GM12878 (cell line): ENCODE data around the gene TMPRSS4. TPM values are rescaled to one million over a fixed set of nuclear protein-coding genes. Genes with fewer than 3 reads are reported as not detected.

Experiments
- ATAC-seq: fragments of 200-7000 bp; cut with Tn5 transposase; 3 replicates; pipeline ENCODE4 v1.9.1; 2020; ENCODE audit warnings: mild to moderate bottlenecking, moderate library complexity
- BruUV-seq: library from RNA; stranded (reverse); fragments of 400-500 nt; replicated peaks from 2 replicates; lab custom pipeline; 2021; lab: Mats Ljungman, UMichigan
- CTCF ChIA-PET: fragments of 300-600 bp; sonication (Branson Sonifier 250); formaldehyde crosslinking; extraction: SDS; loops from one replicate; lab custom pipeline; 2021; ENCODE audit warnings: inconsistent platforms; lab: Yijun Ruan, JAX
- POLR2A ChIA-PET: fragments of 350-600 bp; formaldehyde crosslinking; extraction: SDS; loops from one replicate; lab custom pipeline; 2021; ENCODE audit warnings: inconsistent platforms; lab: Charles Lee
- RAD21 ChIA-PET: fragments of 300-600 bp; sonication (Branson Sonifier 250); formaldehyde crosslinking; loops from one replicate; lab custom pipeline; 2023; ENCODE audit warnings: antibody characterized with exemption; ENCODE audit not compliant: unreplicated experiment; lab: Charles Lee
- SMC1A ChIA-PET: fragments of 300-600 bp; sonication (Branson Sonifier 250); formaldehyde crosslinking; loops from one replicate; lab custom pipeline; 2023; ENCODE audit not compliant: unreplicated experiment, uncharacterized antibody; lab: Charles Lee
- DNase-seq: peaks from one replicate; pipeline ENCODE4 v3.0.0-alpha.2; 2011; ENCODE audit warnings: low read depth, low spot score
- FAIRE-seq: peaks from 3 replicates; lab custom pipeline; 2011; peaks lifted over from hg19 to GRCh38; lab: Jason Lieb, UNC
- H2AFZ ChIP-seq: 2 replicates; pipeline ENCODE4 v1.6.0; 2011; ENCODE audit warnings: low read depth, low read length, control low read depth; ENCODE audit not compliant: control insufficient read depth
- H3K27ac ChIP-seq: 2 replicates; pipeline ENCODE4 v1.5.1; 2011; ENCODE audit warnings: control low read depth; ENCODE audit not compliant: control insufficient read depth, insufficient read depth
- H3K27me3 ChIP-seq, 2 experiments: replicated peaks in 1 of 2; 2 replicates each; pipeline versions ENCODE4 v1.6.0 to v1.6.1; 2011; ENCODE audit warnings: low read length in 1 of 2; ENCODE audit not compliant: control insufficient read depth in 2 of 2, insufficient read depth in 2 of 2
- H3K36me3 ChIP-seq, 2 experiments: 2 replicates each; pipeline ENCODE4 v1.5.1; 2011; ENCODE audit warnings: low read length in 1 of 2; ENCODE audit not compliant: control insufficient read depth in 2 of 2, insufficient read depth in 2 of 2
- H3K4me1 ChIP-seq: 2 replicates; pipeline ENCODE4 v1.6.1; 2011; ENCODE audit warnings: mild to moderate bottlenecking, low read length, moderate library complexity, mixed read lengths; ENCODE audit not compliant: control insufficient read depth, insufficient read depth
- H3K4me2 ChIP-seq: 2 replicates; pipeline ENCODE4 v1.6.0; 2011; ENCODE audit warnings: control low read depth; ENCODE audit not compliant: control insufficient read depth, insufficient read depth
- H3K4me3 ChIP-seq: fragments of 200-600 bp; sonication (generic); 2 replicates; pipeline ENCODE4 v1.5.1; 2016
- H3K79me2 ChIP-seq: 2 replicates; pipeline ENCODE4 v1.6.0; 2011; ENCODE audit warnings: low read length; ENCODE audit not compliant: control insufficient read depth, insufficient read depth
- H3K9ac ChIP-seq: 2 replicates; pipeline ENCODE4 v1.8.0; 2011; ENCODE audit warnings: low read length, control low read depth, mixed read lengths; ENCODE audit not compliant: control insufficient read depth, insufficient read depth
- H3K9me3 ChIP-seq: replicated peaks from 3 replicates; pipeline ENCODE4 v1.5.1; 2011; ENCODE audit warnings: mild to moderate bottlenecking, low read length; ENCODE audit not compliant: control insufficient read depth, insufficient read depth
- H4K20me1 ChIP-seq: 2 replicates; pipeline ENCODE4 v1.6.0; 2011; ENCODE audit not compliant: control insufficient read depth, insufficient read depth
- ATF2 ChIP-seq: IDR thresholded peaks from 2 replicates; pipeline ENCODE4 v1.6.1; 2012; ENCODE audit warnings: low read length, inconsistent platforms
- BMI1 ChIP-seq: fragments of 450-650 bp; IDR thresholded peaks from 2 replicates; pipeline ENCODE4 v1.6.1; 2016; ENCODE audit warnings: mild to moderate bottlenecking, moderate library complexity, borderline replicate concordance
- CBFB ChIP-seq: IDR thresholded peaks from 2 replicates; pipeline ENCODE4 v1.6.1; 2016; ENCODE audit warnings: antibody characterized with exemption, low read depth
- DPF2 ChIP-seq: fragments of 450-650 bp; IDR thresholded peaks from 2 replicates; pipeline ENCODE4 v1.6.1; 2017; ENCODE audit warnings: mild to moderate bottlenecking
- EP300 ChIP-seq, 2 experiments: fragments of 150-350 bp in 1 of 2; IDR thresholded peaks; 2 replicates each; pipeline ENCODE4 v1.6.1; 2011 to 2012; ENCODE audit warnings: low read depth in 2 of 2, low read length in 2 of 2, borderline replicate concordance in 1 of 2, improper control_type of control experiment in 1 of 2, inconsistent platforms in 1 of 2; ENCODE audit not compliant: control insufficient read depth in 1 of 2
- GATAD2B ChIP-seq: fragments of 450-650 bp; conservative IDR thresholded peaks from 2 replicates; pipeline ENCODE4 v1.6.1; 2017; ENCODE audit warnings: low read depth, mild to moderate bottlenecking, moderate library complexity
- MEF2B ChIP-seq: fragments of 450-650 bp; IDR thresholded peaks from 2 replicates; pipeline ENCODE4 v1.6.1; 2018; ENCODE audit warnings: mild to moderate bottlenecking, moderate library complexity; ENCODE audit not compliant: partially characterized antibody, poor library complexity, severe bottlenecking
- PAX8 ChIP-seq: fragments of 450-650 bp; IDR thresholded peaks from 2 replicates; pipeline ENCODE4 v1.6.1; 2017; ENCODE audit warnings: mild to moderate bottlenecking, moderate library complexity
- ZNF217 ChIP-seq: fragments of 450-650 bp; IDR thresholded peaks from 2 replicates; pipeline ENCODE4 v1.6.1; 2017; ENCODE audit warnings: antibody characterized with exemption, mild to moderate bottlenecking
- WGBS: methylation state at CpG from one replicate; pipeline ENCODE4 v1.1.6; 2016; ENCODE audit warnings: low lambda C conversion rate; ENCODE audit not compliant: insufficient replicate concordance, insufficient coverage; ENCODE audit errors: missing lambda C conversion rate; 5-methylcytosine and 5-hydroxymethylcytosine counted together
- in situ Hi-C: fragments of 300-500 bp; cut with MboI; formaldehyde crosslinking; loops from 9 replicates; pipeline ENCODE4 v1.14.3; 2018; ENCODE audit warnings: mixed read lengths
- intact Hi-C: fragments of 100-400 bp; cut with micrococcal nuclease; formaldehyde crosslinking; loops from one replicate; pipeline ENCODE4 v1.14.2; 2022; ENCODE audit not compliant: unreplicated experiment
- polyA plus RNA-seq, 11 experiments: library from polyadenylated mRNA; depleted of rRNA in 4 of 11; unstranded in 6 of 11; stranded (reverse) in 5 of 11; fragments of >200 nt; fragmentation: Nextera tagmentation in 4 of 11; fragmentation: Illumina TruSeq in 1 of 11; extraction: Ambion mirVana in 4 of 11; extraction: Trizol in 1 of 11; gene quantifications; 1 replicate in 1 of 11; 2 replicates in 10 of 11; pipeline versions ENCODE4 v1.2.1 to v1.2.3, GENCODE V29; 2011 to 2016; ENCODE audit warnings: inconsistent platforms in 2 of 11, missing spikeins in 2 of 11, low read depth in 1 of 11
- total RNA-seq, 4 experiments: library from RNA; depleted of rRNA in 3 of 4; stranded (reverse); fragments of >200 nt in 3 of 4; fragmentation: Illumina TruSeq in 1 of 4; extraction: Trizol in 1 of 4; gene quantifications; 2 replicates each; pipeline versions ENCODE4 v1.2.1 to v1.2.3, GENCODE V29; 2013 to 2021
- TF ChIP-seq, protein P1 (sequence below): fragments of 450-650 bp; formaldehyde crosslinking; IDR thresholded peaks from 2 replicates; pipeline ENCODE4 v1.5.0; 2022; ENCODE audit warnings: mild to moderate bottlenecking, missing genetic modification characterization
- TF ChIP-seq, protein P2 (sequence below): fragments of 450-650 bp; IDR thresholded peaks from 2 replicates; pipeline ENCODE4 v1.6.1; 2017; ENCODE audit warnings: borderline replicate concordance
- TF ChIP-seq, protein P3 (sequence below): fragments of 450-650 bp; IDR thresholded peaks from 2 replicates; pipeline ENCODE4 v1.6.1; 2018; ENCODE audit warnings: mild to moderate bottlenecking, low read depth, moderate library complexity; ENCODE audit not compliant: partially characterized antibody

The TMPRSS4 gene
- total and polyA plus RNA-seq, 10 of the 15 experiments (the other 5 are each of a cell fraction or from before 2014, with no cell fraction given) = 0.14 to 0.26 TPM; not detected in 8

DNA sequence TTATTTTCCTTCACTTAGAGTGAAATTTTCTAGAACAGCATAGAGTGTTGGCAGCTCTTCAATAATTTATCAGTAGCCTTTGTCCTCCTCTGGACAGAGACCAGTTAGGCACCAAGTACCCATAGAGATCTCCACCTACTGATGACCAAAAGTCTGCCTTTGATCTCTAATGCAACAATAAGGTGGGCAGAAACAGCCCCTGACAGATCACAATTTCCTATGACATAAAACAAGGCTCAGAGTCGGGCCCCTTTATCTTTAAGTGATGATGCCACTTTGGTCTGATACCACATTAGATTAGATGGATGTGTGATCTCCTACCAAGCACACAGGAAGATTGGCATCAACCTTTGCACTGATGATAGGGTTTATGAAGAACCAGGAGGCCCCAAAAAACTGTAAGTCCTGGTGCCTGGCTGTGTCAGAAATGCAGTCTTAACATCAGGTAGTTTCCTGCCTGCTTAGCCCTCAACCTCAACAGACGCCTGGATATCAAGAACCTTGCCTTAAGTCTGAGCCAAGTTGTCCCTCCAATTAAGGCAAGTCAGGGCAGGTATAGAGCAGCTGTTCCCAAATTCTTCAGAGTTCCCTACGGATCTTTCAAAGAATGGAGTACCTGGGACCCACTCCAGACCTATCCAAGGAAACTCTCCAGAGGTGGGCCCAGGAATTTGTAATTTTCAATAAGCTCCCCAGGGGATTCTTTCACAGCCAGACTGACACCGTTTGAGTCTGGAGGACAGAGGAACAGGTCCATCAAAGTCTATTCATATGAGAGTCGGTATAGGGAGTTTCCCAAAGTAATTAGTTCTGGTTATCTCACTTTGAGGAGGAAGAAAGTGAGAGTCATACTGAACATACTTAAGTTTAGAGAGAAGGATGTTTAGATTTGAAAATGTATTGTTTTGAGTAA lies 30.6 kb upstream of the TMPRSS4 start:
- Histone ChIP-seq H2AFZ (no peak overlapping the region), H3K4me2 (no peak overlapping the region), H3K4me3 (no peak overlapping the region), H3K4me1 (peaks cover 20% of the 10 kb centered on the region), H3K9ac (no peak overlapping the region), H3K79me2 (no peaks in the 10 kb centered on the region), H3K9me3 (no peaks in the 10 kb centered on the region), H3K27ac (no peak overlapping the region), H4K20me1 (no peaks in the 10 kb centered on the region), H3K36me3 (no peaks in the 10 kb centered on the region), H3K27me3 (no peaks in the 10 kb centered on the region)
- RAD21 ChIA-PET = interaction anchor here (0.7 to 4.6 kb wide), 14 partner anchors 14 to 237 kb away, joined by 3 to 35 read pairs (median 4); partner anchors contain the start of gene IL10RA
- intact Hi-C loops (loop anchor here (5.0 kb wide), 1 partner anchor 34 kb away; no protein-coding TSS in a partner anchor), in situ Hi-C loops (loop anchor here (5.0 kb wide), 1 partner anchor 99 kb away; no protein-coding TSS in a partner anchor)
- SMC1A ChIA-PET = interaction anchor here (0.6 to 5.6 kb wide), 28 partner anchors 9 to 239 kb away, joined by 3 to 58 read pairs (median 4); partner anchors contain the start of genes FXYD2 and IL10RA
- ATAC-seq = peak; percentile 88
- CTCF ChIA-PET = interaction anchor here (0.8 to 5.5 kb wide), 15 partner anchors 11 to 620 kb away, joined by 3 to 81 read pairs (median 4); no protein-coding TSS in a partner anchor
- no peak for FAIRE-seq
- 34% methylated on average over 5 of the region's 5 CpGs for WGBS
- POLR2A ChIA-PET = interaction anchor here (0.7 to 2.6 kb wide), 8 partner anchors 12 to 82 kb away, joined by 3 to 9 read pairs (median 6); partner anchors contain the start of gene IL10RA
- peak; percentile 44 for DNase-seq
- BruUV-seq = no TSS peak
- TF ChIP-seq EP300 (IDR thresholded peaks at IDR 0.05; ENCODE audit: borderline replicate concordance in 1 of 2, control insufficient read depth in 1 of 2, low read depth in 2 of 2, low read length in 2 of 2) (no peak), ATF2 (peak; percentile 37; the same call in 1 of the 2 replicates), GATAD2B (peak; percentile 29), MEF2B (peak; percentile 93), PAX8 (no peak), ZNF217 (peak; percentile 84), DPF2 (0 out of 2 replicates have a peak, but pooled peaks have one; percentile 34), BMI1 (no peak), CBFB (no peak)
- TF ChIP-seq, protein P1, sequence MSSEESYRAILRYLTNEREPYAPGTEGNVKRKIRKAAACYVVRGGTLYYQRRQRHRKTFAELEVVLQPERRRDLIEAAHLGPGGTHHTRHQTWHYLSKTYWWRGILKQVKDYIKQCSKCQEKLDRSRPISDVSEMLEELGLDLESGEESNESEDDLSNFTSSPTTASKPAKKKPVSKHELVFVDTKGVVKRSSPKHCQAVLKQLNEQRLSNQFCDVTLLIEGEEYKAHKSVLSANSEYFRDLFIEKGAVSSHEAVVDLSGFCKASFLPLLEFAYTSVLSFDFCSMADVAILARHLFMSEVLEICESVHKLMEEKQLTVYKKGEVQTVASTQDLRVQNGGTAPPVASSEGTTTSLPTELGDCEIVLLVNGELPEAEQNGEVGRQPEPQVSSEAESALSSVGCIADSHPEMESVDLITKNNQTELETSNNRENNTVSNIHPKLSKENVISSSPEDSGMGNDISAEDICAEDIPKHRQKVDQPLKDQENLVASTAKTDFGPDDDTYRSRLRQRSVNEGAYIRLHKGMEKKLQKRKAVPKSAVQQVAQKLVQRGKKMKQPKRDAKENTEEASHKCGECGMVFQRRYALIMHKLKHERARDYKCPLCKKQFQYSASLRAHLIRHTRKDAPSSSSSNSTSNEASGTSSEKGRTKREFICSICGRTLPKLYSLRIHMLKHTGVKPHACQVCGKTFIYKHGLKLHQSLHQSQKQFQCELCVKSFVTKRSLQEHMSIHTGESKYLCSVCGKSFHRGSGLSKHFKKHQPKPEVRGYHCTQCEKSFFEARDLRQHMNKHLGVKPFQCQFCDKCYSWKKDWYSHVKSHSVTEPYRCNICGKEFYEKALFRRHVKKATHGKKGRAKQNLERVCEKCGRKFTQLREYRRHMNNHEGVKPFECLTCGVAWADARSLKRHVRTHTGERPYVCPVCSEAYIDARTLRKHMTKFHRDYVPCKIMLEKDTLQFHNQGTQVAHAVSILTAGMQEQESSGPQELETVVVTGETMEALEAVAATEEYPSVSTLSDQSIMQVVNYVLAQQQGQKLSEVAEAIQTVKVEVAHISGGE (CRISPR knock-in tag) = no peak
- TF ChIP-seq, protein P2, sequence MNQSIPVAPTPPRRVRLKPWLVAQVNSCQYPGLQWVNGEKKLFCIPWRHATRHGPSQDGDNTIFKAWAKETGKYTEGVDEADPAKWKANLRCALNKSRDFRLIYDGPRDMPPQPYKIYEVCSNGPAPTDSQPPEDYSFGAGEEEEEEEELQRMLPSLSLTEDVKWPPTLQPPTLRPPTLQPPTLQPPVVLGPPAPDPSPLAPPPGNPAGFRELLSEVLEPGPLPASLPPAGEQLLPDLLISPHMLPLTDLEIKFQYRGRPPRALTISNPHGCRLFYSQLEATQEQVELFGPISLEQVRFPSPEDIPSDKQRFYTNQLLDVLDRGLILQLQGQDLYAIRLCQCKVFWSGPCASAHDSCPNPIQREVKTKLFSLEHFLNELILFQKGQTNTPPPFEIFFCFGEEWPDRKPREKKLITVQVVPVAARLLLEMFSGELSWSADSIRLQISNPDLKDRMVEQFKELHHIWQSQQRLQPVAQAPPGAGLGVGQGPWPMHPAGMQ = no peak
- TF ChIP-seq, protein P3, sequence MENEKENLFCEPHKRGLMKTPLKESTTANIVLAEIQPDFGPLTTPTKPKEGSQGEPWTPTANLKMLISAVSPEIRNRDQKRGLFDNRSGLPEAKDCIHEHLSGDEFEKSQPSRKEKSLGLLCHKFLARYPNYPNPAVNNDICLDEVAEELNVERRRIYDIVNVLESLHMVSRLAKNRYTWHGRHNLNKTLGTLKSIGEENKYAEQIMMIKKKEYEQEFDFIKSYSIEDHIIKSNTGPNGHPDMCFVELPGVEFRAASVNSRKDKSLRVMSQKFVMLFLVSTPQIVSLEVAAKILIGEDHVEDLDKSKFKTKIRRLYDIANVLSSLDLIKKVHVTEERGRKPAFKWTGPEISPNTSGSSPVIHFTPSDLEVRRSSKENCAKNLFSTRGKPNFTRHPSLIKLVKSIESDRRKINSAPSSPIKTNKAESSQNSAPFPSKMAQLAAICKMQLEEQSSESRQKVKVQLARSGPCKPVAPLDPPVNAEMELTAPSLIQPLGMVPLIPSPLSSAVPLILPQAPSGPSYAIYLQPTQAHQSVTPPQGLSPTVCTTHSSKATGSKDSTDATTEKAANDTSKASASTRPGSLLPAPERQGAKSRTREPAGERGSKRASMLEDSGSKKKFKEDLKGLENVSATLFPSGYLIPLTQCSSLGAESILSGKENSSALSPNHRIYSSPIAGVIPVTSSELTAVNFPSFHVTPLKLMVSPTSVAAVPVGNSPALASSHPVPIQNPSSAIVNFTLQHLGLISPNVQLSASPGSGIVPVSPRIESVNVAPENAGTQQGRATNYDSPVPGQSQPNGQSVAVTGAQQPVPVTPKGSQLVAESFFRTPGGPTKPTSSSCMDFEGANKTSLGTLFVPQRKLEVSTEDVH = no peak
